ENCODE measurements around the gene HES7.

DNA sequence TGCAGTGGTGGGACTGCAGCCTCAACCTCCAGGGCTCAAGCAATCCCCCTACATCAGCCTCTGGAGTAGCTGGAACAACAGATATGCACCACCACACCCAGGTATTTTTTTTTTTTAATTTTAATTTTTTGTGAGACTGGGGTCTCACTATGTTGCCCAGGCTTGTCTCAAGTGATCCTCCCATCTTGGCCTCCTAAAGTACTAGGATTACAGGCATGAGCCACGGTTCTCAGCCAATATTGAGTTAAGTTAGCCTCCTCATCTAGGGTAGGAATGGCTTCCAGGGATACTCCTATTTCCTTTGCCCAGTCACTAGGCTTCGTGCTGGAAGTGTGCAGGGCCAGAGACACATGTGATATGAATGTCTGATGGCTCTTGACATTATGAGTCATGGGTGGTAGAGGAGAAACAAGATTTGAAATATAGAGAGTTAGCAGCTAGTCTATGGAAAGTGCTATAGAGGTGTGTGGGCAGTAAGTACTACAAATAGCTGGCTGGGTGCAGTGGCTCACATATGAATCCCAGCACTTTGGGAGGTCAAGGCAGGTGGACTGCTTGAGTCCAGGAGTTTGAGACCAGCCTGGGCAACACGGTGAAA, 8.0 kb upstream of the HES7 start:
- TF ChIP-seq, protein P1, sequence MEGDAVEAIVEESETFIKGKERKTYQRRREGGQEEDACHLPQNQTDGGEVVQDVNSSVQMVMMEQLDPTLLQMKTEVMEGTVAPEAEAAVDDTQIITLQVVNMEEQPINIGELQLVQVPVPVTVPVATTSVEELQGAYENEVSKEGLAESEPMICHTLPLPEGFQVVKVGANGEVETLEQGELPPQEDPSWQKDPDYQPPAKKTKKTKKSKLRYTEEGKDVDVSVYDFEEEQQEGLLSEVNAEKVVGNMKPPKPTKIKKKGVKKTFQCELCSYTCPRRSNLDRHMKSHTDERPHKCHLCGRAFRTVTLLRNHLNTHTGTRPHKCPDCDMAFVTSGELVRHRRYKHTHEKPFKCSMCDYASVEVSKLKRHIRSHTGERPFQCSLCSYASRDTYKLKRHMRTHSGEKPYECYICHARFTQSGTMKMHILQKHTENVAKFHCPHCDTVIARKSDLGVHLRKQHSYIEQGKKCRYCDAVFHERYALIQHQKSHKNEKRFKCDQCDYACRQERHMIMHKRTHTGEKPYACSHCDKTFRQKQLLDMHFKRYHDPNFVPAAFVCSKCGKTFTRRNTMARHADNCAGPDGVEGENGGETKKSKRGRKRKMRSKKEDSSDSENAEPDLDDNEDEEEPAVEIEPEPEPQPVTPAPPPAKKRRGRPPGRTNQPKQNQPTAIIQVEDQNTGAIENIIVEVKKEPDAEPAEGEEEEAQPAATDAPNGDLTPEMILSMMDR (IDR thresholded peaks at IDR 0.05) = no peak
- no peak for TF ChIP-seq POLR2AphosphoS5 (IDR thresholded peaks at IDR 0.05)
- TF ChIP-seq POLR2A (IDR thresholded peaks at IDR 0.05) = no peak
